ENCODE measurements around the gene LHFPL6. TPM values are rescaled to one million over a fixed set of nuclear protein-coding genes. Genes with fewer than 3 reads are reported as not detected.

The LHFPL6 gene
- total and polyA plus RNA-seq, 10 donors = 6.9 to 49.0 (median 30.5) TPM

DNA sequence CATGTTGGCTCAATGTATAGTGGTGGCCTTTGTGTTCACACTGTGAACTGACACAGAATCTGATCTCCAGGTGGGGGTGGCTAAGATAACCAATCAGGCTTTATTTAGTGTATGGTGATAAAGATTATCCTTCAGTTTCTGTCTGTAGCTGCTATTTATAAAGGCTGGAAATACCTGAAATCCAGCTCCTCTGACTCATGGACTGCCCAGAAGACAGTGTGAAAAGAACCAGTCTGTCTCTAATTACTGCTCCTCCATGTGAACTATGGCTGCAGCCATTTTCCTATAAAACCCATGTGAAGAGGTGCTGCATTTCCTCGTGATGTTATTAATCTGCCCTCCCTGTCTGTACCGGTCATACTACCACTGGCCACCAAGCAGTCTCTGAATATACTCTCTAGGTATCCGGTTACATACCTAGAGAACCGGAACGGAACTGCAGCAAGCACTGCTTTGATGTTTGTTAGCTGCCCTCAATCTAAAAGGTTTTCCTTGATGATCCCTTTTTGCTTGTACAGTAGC is 238.0 kb downstream of the LHFPL6 start:
- Histone ChIP-seq H3K27ac (no peak overlapping the region), H3K4me3 (no peak overlapping the region), H3K36me3 (no peaks in the 10 kb centered on the region), H3K27me3 (replicated peaks in 1 of 7) (no peaks in the 10 kb centered on the region), H3K9me3 (no peaks in the 10 kb centered on the region), H3K4me1 (no peaks in the 10 kb centered on the region)
- 68 to 80% (median 76%) methylated on average over 5 of the region's 5 CpGs for WGBS, 5 donors
- DNase-seq = no peak
- TF ChIP-seq POLR2AphosphoS5 (IDR thresholded peaks at IDR 0.05) = no peak
- no peak for TF ChIP-seq POLR2A (IDR thresholded peaks at IDR 0.05)
- no peak for TF ChIP-seq CTCF (IDR thresholded peaks at IDR 0.05 in 8 of 11, conservative IDR thresholded peaks at IDR 0.05 in 3 of 11)
- intact Hi-C loops (cut with DNase I; ENCODE audit: low total_unique reads) = no loop called here

- no peak for DNase-seq
- Histone ChIP-seq H3K36me3 (no peaks in the 10 kb centered on the region), H3K27ac (no peak overlapping the region)
Measured at GRCh38 chr13:39363382-39363772, 239.6 kb downstream of the LHFPL6 start.

DNA sequence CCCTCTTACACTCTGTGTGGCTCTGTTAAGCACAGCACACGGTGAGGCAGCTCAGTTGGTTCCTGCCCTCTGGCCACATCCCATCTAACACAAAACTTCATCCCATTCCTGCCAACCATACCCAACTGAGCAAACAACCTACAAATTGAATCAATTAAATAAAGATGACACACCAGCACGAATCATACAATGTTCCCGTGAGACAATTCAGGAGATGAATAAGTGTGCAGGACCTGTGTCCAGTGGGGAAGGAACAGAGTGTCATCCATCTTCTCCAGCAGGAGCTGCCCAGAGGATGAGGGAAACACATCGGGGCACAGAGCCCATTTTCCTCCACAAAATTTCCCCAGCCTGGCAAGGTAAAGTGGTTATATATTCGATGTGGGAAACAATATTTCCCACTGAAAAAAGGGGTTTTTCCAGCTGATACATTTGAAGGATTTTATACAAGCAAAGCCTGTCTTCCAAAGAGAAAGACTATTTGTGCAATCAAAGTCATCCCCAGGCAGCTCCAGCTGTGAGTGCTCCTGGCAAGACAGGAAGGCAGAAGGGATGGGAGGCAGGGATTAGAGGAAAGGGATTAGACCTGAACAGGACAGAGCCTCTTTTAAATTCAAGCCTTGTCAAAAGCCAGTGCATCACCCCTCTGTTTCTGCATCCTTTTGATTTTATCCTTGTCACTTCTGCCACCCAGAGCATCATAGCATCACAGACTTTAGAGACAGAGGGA is 240.2 kb downstream of the LHFPL6 start:
- no peaks in the 10 kb centered on the region for H3K36me3 ChIP-seq
- intact Hi-C loops (cut with DNase I; ENCODE audit: low total_unique reads) = no loop called here
- H3K4me3 ChIP-seq = no peak overlapping the region
- H3K27ac ChIP-seq = no peak overlapping the region
- TF ChIP-seq POLR2AphosphoS5 (IDR thresholded peaks at IDR 0.05) (no peak), POLR2A (IDR thresholded peaks at IDR 0.05) (no peak), CTCF (IDR thresholded peaks at IDR 0.05 in 8 of 11, conservative IDR thresholded peaks at IDR 0.05 in 3 of 11) (no peak)
- peaks cover 0 to 5% (median 3%) of the 10 kb centered on the region in 8 donors for H3K9me3 ChIP-seq
- no peaks in the 10 kb centered on the region for H3K27me3 ChIP-seq (replicated peaks in 1 of 7)
- no peak for DNase-seq
- WGBS, 5 donors = 71 to 87% (median 79%) methylated on average over 5 of the region's 5 CpGs
- no peaks in the 10 kb centered on the region for H3K4me1 ChIP-seq

More at GRCh38 chr13:39363382-39363772, 239.6 kb downstream of the LHFPL6 start:
- H3K4me3 ChIP-seq = no peak overlapping the region
- H3K27me3 ChIP-seq (replicated peaks in 1 of 7) = no peaks in the 10 kb centered on the region
- WGBS, 5 donors = 84 to 93% (median 89%) methylated on average over 4 of the region's 4 CpGs
- no peaks in the 10 kb centered on the region for H3K4me1 ChIP-seq
- intact Hi-C loops (cut with DNase I; ENCODE audit: low total_unique reads) = no loop called here
- TF ChIP-seq POLR2AphosphoS5 (IDR thresholded peaks at IDR 0.05) = no peak
- TF ChIP-seq POLR2A (IDR thresholded peaks at IDR 0.05) = no peak
- TF ChIP-seq CTCF (IDR thresholded peaks at IDR 0.05 in 8 of 11, conservative IDR thresholded peaks at IDR 0.05 in 3 of 11) = no peak
- H3K9me3 ChIP-seq = no peaks in the 10 kb centered on the region

- no peak overlapping the region for H3K27ac ChIP-seq
- 85 to 100% (median 89%) methylated on average over 1 of the region's 1 CpG for WGBS, 5 donors
- intact Hi-C loops (cut with DNase I; ENCODE audit: low total_unique reads) = no loop called here
- no peaks in the 10 kb centered on the region for H3K27me3 ChIP-seq (replicated peaks in 1 of 7)
- peaks cover 0 to 10% (median 4%) of the 10 kb centered on the region in 8 donors for H3K9me3 ChIP-seq
- TF ChIP-seq POLR2A (IDR thresholded peaks at IDR 0.05) = no peak
- TF ChIP-seq POLR2AphosphoS5 (IDR thresholded peaks at IDR 0.05) = no peak
- TF ChIP-seq CTCF (IDR thresholded peaks at IDR 0.05 in 8 of 11, conservative IDR thresholded peaks at IDR 0.05 in 3 of 11) = no peak
- H3K4me1 ChIP-seq = no peaks in the 10 kb centered on the region
- DNase-seq = no peak
- H3K36me3 ChIP-seq = no peaks in the 10 kb centered on the region
- H3K4me3 ChIP-seq = no peak overlapping the region
Measured at GRCh38 chr13:39353988-39354387, 249.0 kb downstream of the LHFPL6 start.
